Heart left ventricle (tissue), 16 donors: ENCODE measurements around the gene FOXE1. TPM values are rescaled to one million over a fixed set of nuclear protein-coding genes. Genes with fewer than 3 reads are reported as not detected.

ENCODE experiments used
- ATAC-seq, 4 donors: fragments of 200-7000 bp; cut with Tn5 transposase; one replicate each; pipeline ENCODE4 v1.9.1; 2020 to 2022; ENCODE audit warnings: moderate library complexity in 4 of 4, mild to moderate bottlenecking in 3 of 4, moderate number of reproducible peaks in 1 of 4
- DNase-seq, 5 donors: peaks; one replicate each; pipeline ENCODE4 v3.0.0-alpha.2; 2020
- H3K27ac ChIP-seq, 12 donors: fragments of 200-600 bp; sonication (generic) in 4 of 12; one replicate each; pipeline versions ENCODE4 v1.5.0 to v1.8.0; 2016 to 2022; ENCODE audit warnings: mild to moderate bottlenecking in 2 of 12
- H3K27me3 ChIP-seq, 9 donors: fragments of 200-600 bp; sonication (generic) in 2 of 9; one replicate each; pipeline versions ENCODE4 v1.5.1 to v1.8.0; 2016 to 2022; ENCODE audit warnings: mild to moderate bottlenecking in 3 of 9
- H3K36me3 ChIP-seq, 9 donors: fragments of 200-600 bp; sonication (generic) in 2 of 9; one replicate each; pipeline versions ENCODE4 v1.5.0 to v1.8.0; 2018 to 2022; ENCODE audit warnings: mild to moderate bottlenecking in 2 of 9
- H3K4me1 ChIP-seq, 12 donors: fragments of 200-600 bp; sonication (generic) in 4 of 12; one replicate each; pipeline versions ENCODE4 v1.5.0 to v1.8.0; 2016 to 2022; ENCODE audit warnings: mild to moderate bottlenecking in 3 of 12
- H3K4me3 ChIP-seq, 12 donors: fragments of 200-600 bp; sonication (generic) in 4 of 12; one replicate each; pipeline versions ENCODE4 v1.5.0 to v1.8.0; 2017 to 2022; ENCODE audit warnings: mild to moderate bottlenecking in 9 of 12, moderate library complexity in 4 of 12
- H3K9me3 ChIP-seq, 12 donors: fragments of 200-600 bp; sonication (generic) in 4 of 12; one replicate each; pipeline versions ENCODE4 v1.5.0 to v1.8.0; 2016 to 2022; ENCODE audit warnings: mild to moderate bottlenecking in 1 of 12
- CTCF ChIP-seq, 12 donors: fragments of 200-600 bp; sonication (generic) in 4 of 12; IDR thresholded peaks; one replicate each; pipeline versions ENCODE4 v1.5.0 to v1.8.0; 2018 to 2022; ENCODE audit warnings: antibody characterized with exemption in 12 of 12, mild to moderate bottlenecking in 5 of 12
- POLR2A ChIP-seq, 2 donors: fragments of 450-650 bp; IDR thresholded peaks; one replicate each; pipeline ENCODE4 v1.6.1; 2017; ENCODE audit warnings: antibody characterized with exemption in 2 of 2, mild to moderate bottlenecking in 2 of 2, moderate library complexity in 2 of 2
- WGBS, 4 donors: extraction: QIAGEN DNeasy Blood & Tissue Kit in 2 of 4; methylation state at CpG; one replicate each; pipeline versions ENCODE4 v1.1.5 to v1.1.7; 2013 to 2018; 5-methylcytosine and 5-hydroxymethylcytosine counted together
- intact Hi-C, 10 donors: fragments of 100-400 bp; cut with DNase I; formaldehyde crosslinking; loops; one replicate each; pipeline versions ENCODE4 v1.11.1 to v1.14.2; 2022
- polyA plus RNA-seq, 2 donors: library from polyadenylated mRNA; stranded (reverse); fragments of 200-250 nt; gene quantifications; one replicate each; pipeline ENCODE4 v1.2.3, GENCODE V29; 2013
- total RNA-seq, 9 donors: library from RNA; depleted of rRNA in 2 of 9; stranded (reverse); fragments of >200 nt in 2 of 9; fragmentation: NEBNext Ultra II Directional in 3 of 9; extraction: Animal tissue kit (Norgen Biotek cat#: 25700) in 3 of 9; gene quantifications; one replicate each; pipeline versions ENCODE4 v1.1.0 to v1.2.4, GENCODE V29; 2016 to 2023
- donor health status: ischemic (EF 13 %, LVEDD 7.1; RV severe dilation, severe dysfunction).
- donor health status: healthy with polysubstance abuse.
- donor health status: DM: no; HTN: yes; CAD: no.
- donor health status: DM: no; HTN: no; CAD: no.
- donor health status: ischemic (EF 25% LVEDD 6.9; RV normal size, moderate dysfunction).
- donor health status: ischemic (EF 25% LVEDD 5.7; RV mildly dilated, moderate dysfunction).
- donor health status: healthy.
- donor health status: DM: yes; HTN: yes; CAD: no.
- donor health status: ischemic (EF 35%, LVEDD 5.7; RV mildly dilated, moderate dysfunction).
- donor health status: nonischemic (EF 11% LVEDD 7.7; RV severe dilation, severe dysfunction).
- donor health status: DM: yes; HTN: yes; CAD: no.
- donor health status: PGD.
- donor health status: ischemic (EF 29% LVEDD 5.4; RV normal size, mild dysfunction).
- donor health status: nonischemic (EF 23%, LVEDD 6.1; RV moderate dilation, normal function).

FOXE1 gene
- total and polyA plus RNA-seq, 11 donors, result not detected

GRCh38 chr9:97845130-97845529 lies 7.9 kb upstream of the FOXE1 start:
- Histone ChIP-seq H3K27ac (no peak overlapping the region), H3K4me1 (peaks cover 0 to 20% (median 7%) of the 10 kb centered on the region in 12 donors), H3K4me3 (no peak overlapping the region), H3K27me3 (peaks cover 41 to 98% (median 60%) of the 10 kb centered on the region in 9 donors), H3K9me3 (no peaks in the 10 kb centered on the region), H3K36me3 (no peaks in the 10 kb centered on the region)
- TF ChIP-seq CTCF (IDR thresholded peaks at IDR 0.05), result no peak
- no peak for TF ChIP-seq POLR2A (IDR thresholded peaks at IDR 0.05)
- ATAC-seq (no peak), DNase-seq (no peak)
- 68 to 78% (median 72%) methylated on average over 2 of the region's 2 CpGs for WGBS, 4 donors
- intact Hi-C loops, result no loop called here

DNA sequence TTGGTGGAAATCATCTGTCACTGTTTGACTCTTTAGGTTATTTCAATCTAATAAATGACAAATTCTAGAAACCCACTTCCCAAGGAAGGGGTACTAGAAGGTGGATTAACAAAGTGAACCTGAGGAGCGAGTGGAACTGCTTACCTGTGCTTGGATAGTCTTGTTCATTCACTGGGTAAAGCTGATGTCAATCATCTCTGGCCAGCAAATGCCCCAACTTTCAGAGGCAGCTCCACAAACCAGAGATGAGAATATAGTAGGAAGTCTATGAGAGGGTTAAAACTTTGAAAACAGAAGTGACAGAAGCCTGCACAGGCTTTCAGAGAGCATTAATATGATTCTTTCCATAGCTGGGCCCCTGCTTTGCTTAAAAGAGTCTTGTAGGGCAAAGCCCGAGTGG lies 7.3 kb upstream of the FOXE1 start:
- Histone ChIP-seq H3K36me3 (no peaks in the 10 kb centered on the region), H3K27me3 (peaks cover 41 to 99% (median 66%) of the 10 kb centered on the region in 9 donors), H3K27ac (no peak overlapping the region), H3K9me3 (no peaks in the 10 kb centered on the region), H3K4me1 (peaks cover 0 to 20% (median 7%) of the 10 kb centered on the region in 12 donors), H3K4me3 (no peak overlapping the region)
- 60 to 73% (median 64%) methylated on average over 2 of the region's 2 CpGs for WGBS, 4 donors
- DNase-seq (no peak), ATAC-seq (no peak)
- intact Hi-C loops, result no loop called here
- TF ChIP-seq CTCF (IDR thresholded peaks at IDR 0.05), result no peak
- no peak for TF ChIP-seq POLR2A (IDR thresholded peaks at IDR 0.05)

GRCh38 chr9:97846347-97846746 lies 6.7 kb upstream of the FOXE1 start:
- no peak for ATAC-seq

More at GRCh38 chr9:97846347-97846746, 6.7 kb upstream of the FOXE1 start:
- intact Hi-C loops, result no loop called here
- H3K4me3 ChIP-seq, result no peak overlapping the region
- no peaks in the 10 kb centered on the region for H3K36me3 ChIP-seq
- H3K9me3 ChIP-seq, result no peaks in the 10 kb centered on the region
- H3K27ac ChIP-seq, result no peak overlapping the region
- 47 to 63% (median 60%) methylated on average over 4 of the region's 4 CpGs for WGBS, 4 donors
- H3K27me3 ChIP-seq, result peaks cover 47 to 99% (median 67%) of the 10 kb centered on the region in 9 donors
- TF ChIP-seq POLR2A (IDR thresholded peaks at IDR 0.05) (no peak), CTCF (IDR thresholded peaks at IDR 0.05) (no peak)
- no peak for DNase-seq
- peaks cover 0 to 20% (median 7%) of the 10 kb centered on the region in 12 donors for H3K4me1 ChIP-seq
